ENCODE results near the gene MALRD1.

MALRD1 gene

DNA sequence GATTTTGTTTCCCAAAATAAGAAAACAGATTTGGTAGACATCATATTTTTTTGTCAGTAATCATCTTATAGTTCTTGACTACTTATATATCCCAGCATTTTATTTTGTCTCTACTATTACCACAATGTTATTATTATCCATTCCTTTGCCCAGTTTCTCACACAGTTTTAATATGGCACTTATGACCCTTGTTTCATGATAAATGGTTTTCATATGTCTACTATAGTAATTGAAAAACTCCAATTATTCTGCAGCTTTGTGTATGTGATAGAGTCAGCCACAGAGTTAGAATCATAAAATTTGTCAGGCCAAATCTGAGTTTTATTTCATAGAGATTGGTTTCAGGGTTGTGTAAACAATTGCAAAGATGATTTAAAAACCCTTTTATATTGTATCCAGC, 203.9 kb downstream of the MALRD1 start:
- no peak overlapping the region for H3K4me3 ChIP-seq (ENCODE audit: low read length)
- no peaks in the 10 kb centered on the region for H3K4me1 ChIP-seq (ENCODE audit: control insufficient read depth, insufficient read depth, low read length)

GRCh38 chr10:19256331-19256730, 207.7 kb downstream of the MALRD1 start:
- Histone ChIP-seq H3K27me3 (ENCODE audit: control insufficient read depth, insufficient read depth, low read length) (no peaks in the 10 kb centered on the region), H3K4me3 (ENCODE audit: low read length) (no peak overlapping the region), H3K27ac (ENCODE audit: low read depth, low read length) (no peak overlapping the region), H3K4me1 (ENCODE audit: control insufficient read depth, insufficient read depth, low read length) (no peaks in the 10 kb centered on the region), H3K9ac (ENCODE audit: low read length) (no peak overlapping the region), H3K36me3 (ENCODE audit: control insufficient read depth, insufficient read depth, low read length) (no peaks in the 10 kb centered on the region)

More for the DNA sequence above, 203.9 kb downstream of the MALRD1 start:
- H3K36me3 ChIP-seq (ENCODE audit: control insufficient read depth, insufficient read depth, low read length): no peaks in the 10 kb centered on the region
- no peak overlapping the region for H3K27ac ChIP-seq (ENCODE audit: low read depth, low read length)
- H3K27me3 ChIP-seq (ENCODE audit: control insufficient read depth, insufficient read depth, low read length): no peaks in the 10 kb centered on the region
- no peak overlapping the region for H3K9ac ChIP-seq (ENCODE audit: low read length)

- no peaks in the 10 kb centered on the region for H3K4me1 ChIP-seq (ENCODE audit: control insufficient read depth, insufficient read depth, low read length)
- no peak overlapping the region for H3K4me3 ChIP-seq (ENCODE audit: low read length)
- no peaks in the 10 kb centered on the region for H3K36me3 ChIP-seq (ENCODE audit: control insufficient read depth, insufficient read depth, low read length)
- no peak overlapping the region for H3K27ac ChIP-seq (ENCODE audit: low read depth, low read length)
- no peaks in the 10 kb centered on the region for H3K27me3 ChIP-seq (ENCODE audit: control insufficient read depth, insufficient read depth, low read length)
- H3K9ac ChIP-seq (ENCODE audit: low read length): no peak overlapping the region
Observed at GRCh38 chr10:19263262-19263661, 214.7 kb downstream of the MALRD1 start.

GRCh38 chr10:19283285-19283684, 234.7 kb downstream of the MALRD1 start:
- H3K4me1 ChIP-seq (ENCODE audit: control insufficient read depth, insufficient read depth, low read length): no peaks in the 10 kb centered on the region
- no peaks in the 10 kb centered on the region for H3K27me3 ChIP-seq (ENCODE audit: control insufficient read depth, insufficient read depth, low read length)
- no peak overlapping the region for H3K9ac ChIP-seq (ENCODE audit: low read length)
- H3K36me3 ChIP-seq (ENCODE audit: control insufficient read depth, insufficient read depth, low read length): no peaks in the 10 kb centered on the region
- no peak overlapping the region for H3K4me3 ChIP-seq (ENCODE audit: low read length)
- no peak overlapping the region for H3K27ac ChIP-seq (ENCODE audit: low read depth, low read length)

DNA sequence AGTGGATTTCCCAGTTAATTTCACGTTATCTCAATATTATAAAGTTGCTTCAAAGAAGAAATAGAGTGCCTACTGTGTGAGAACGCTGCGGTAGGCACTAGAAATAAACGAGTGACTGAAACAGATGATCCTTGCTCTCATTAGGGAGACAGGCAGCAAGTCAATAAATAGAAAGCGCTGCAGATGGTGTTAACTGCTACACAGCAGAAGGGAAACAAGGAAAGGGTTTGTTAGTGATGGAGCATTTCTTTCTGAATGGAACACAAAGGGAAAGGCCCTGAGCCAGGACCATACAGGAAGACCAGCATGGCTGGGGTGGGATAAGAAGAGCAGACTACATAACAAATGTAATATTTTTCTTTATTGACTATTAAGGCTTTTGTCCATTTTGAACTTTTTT, 235.2 kb downstream of the MALRD1 start:
- H3K27me3 ChIP-seq (ENCODE audit: control insufficient read depth, insufficient read depth, low read length): no peaks in the 10 kb centered on the region
- no peaks in the 10 kb centered on the region for H3K36me3 ChIP-seq (ENCODE audit: control insufficient read depth, insufficient read depth, low read length)
- no peak overlapping the region for H3K9ac ChIP-seq (ENCODE audit: low read length)
- no peaks in the 10 kb centered on the region for H3K4me1 ChIP-seq (ENCODE audit: control insufficient read depth, insufficient read depth, low read length)
- no peak overlapping the region for H3K27ac ChIP-seq (ENCODE audit: low read depth, low read length)
- H3K4me3 ChIP-seq (ENCODE audit: low read length): no peak overlapping the region

GRCh38 chr10:19290770-19291169, 242.2 kb downstream of the MALRD1 start:
- Histone ChIP-seq H3K27ac (ENCODE audit: low read depth, low read length) (no peak overlapping the region), H3K27me3 (ENCODE audit: control insufficient read depth, insufficient read depth, low read length) (no peaks in the 10 kb centered on the region), H3K9ac (ENCODE audit: low read length) (no peak overlapping the region), H3K36me3 (ENCODE audit: control insufficient read depth, insufficient read depth, low read length) (no peaks in the 10 kb centered on the region), H3K4me1 (ENCODE audit: control insufficient read depth, insufficient read depth, low read length) (no peaks in the 10 kb centered on the region), H3K4me3 (ENCODE audit: low read length) (no peak overlapping the region)

DNA sequence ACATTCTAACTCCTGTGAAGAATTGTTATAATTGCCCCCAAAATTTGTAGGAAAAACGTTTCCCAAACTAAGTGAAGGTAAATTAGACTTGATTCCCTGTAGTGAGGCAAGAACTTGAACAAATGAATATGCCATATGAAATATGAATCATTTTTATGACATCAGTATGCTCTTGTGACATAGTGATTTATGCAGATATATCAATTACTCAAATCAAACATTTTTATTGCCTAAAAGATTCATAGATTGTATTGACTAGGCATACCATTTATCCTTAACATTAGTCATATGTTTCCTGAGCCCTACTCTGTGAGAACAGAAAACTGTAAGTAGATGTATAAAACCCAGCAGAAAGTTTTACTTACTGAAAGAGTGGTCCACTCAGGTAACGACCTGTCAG, 245.6 kb downstream of the MALRD1 start:
- Histone ChIP-seq H3K27ac (ENCODE audit: low read depth, low read length) (no peak overlapping the region), H3K4me3 (ENCODE audit: low read length) (no peak overlapping the region), H3K27me3 (ENCODE audit: control insufficient read depth, insufficient read depth, low read length) (no peaks in the 10 kb centered on the region), H3K9ac (ENCODE audit: low read length) (no peak overlapping the region), H3K36me3 (ENCODE audit: control insufficient read depth, insufficient read depth, low read length) (no peaks in the 10 kb centered on the region), H3K4me1 (ENCODE audit: control insufficient read depth, insufficient read depth, low read length) (no peaks in the 10 kb centered on the region)

GRCh38 chr10:19299645-19300044, 251.0 kb downstream of the MALRD1 start:
- Histone ChIP-seq H3K27ac (ENCODE audit: low read depth, low read length) (no peak overlapping the region), H3K9ac (ENCODE audit: low read length) (no peak overlapping the region), H3K4me3 (ENCODE audit: low read length) (no peak overlapping the region), H3K4me1 (ENCODE audit: control insufficient read depth, insufficient read depth, low read length) (no peaks in the 10 kb centered on the region), H3K36me3 (ENCODE audit: control insufficient read depth, insufficient read depth, low read length) (no peaks in the 10 kb centered on the region), H3K27me3 (ENCODE audit: control insufficient read depth, insufficient read depth, low read length) (no peaks in the 10 kb centered on the region)

- H3K27me3 ChIP-seq (ENCODE audit: control insufficient read depth, insufficient read depth, low read length): no peaks in the 10 kb centered on the region
- H3K36me3 ChIP-seq (ENCODE audit: control insufficient read depth, insufficient read depth, low read length): no peaks in the 10 kb centered on the region
- H3K4me3 ChIP-seq (ENCODE audit: low read length): no peak overlapping the region
- no peak overlapping the region for H3K9ac ChIP-seq (ENCODE audit: low read length)
- H3K4me1 ChIP-seq (ENCODE audit: control insufficient read depth, insufficient read depth, low read length): no peaks in the 10 kb centered on the region
- H3K27ac ChIP-seq (ENCODE audit: low read depth, low read length): no peak overlapping the region
Observed at GRCh38 chr10:19302117-19302516, 253.5 kb downstream of the MALRD1 start.

GRCh38 chr10:19310066-19310465, 261.5 kb downstream of the MALRD1 start:
- H3K27me3 ChIP-seq (ENCODE audit: control insufficient read depth, insufficient read depth, low read length): no peaks in the 10 kb centered on the region
- no peak overlapping the region for H3K27ac ChIP-seq (ENCODE audit: low read depth, low read length)
- no peaks in the 10 kb centered on the region for H3K4me1 ChIP-seq (ENCODE audit: control insufficient read depth, insufficient read depth, low read length)
- H3K36me3 ChIP-seq (ENCODE audit: control insufficient read depth, insufficient read depth, low read length): no peaks in the 10 kb centered on the region
- H3K9ac ChIP-seq (ENCODE audit: low read length): no peak overlapping the region
- H3K4me3 ChIP-seq (ENCODE audit: low read length): no peak overlapping the region

DNA sequence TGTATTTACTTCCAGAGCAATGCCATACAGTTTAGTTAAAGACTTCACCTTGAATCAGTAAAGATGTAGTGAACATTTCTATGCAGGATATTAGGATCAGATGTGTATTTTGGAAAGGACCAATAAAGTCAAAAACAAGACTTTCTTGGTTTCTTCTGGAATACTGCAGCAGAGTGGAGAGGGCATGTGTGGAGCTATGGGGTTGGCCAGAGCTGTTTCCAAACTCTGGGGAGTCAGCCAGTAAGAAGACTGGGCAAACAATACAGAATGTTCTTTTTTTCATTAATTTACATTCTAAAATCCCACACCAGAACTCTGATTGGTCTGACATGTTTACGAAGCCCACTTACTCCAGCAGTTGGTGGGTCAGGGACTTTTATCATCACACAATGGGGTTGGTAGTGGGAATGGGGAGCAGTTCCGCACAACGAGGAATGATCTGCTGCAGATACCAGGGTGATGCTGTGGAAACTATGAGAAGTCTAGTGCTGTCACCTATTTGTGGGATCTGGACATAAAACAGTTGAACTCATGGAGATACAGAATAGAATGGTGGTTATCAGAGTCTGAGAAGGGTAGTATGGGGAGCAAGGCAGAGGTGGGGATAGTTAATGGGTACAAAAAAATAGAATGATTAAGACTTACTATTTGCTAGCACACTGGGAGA, 267.7 kb downstream of the MALRD1 start:
- no peak overlapping the region for H3K4me3 ChIP-seq (ENCODE audit: low read length)
- no peak overlapping the region for H3K9ac ChIP-seq (ENCODE audit: low read length)
- H3K36me3 ChIP-seq (ENCODE audit: control insufficient read depth, insufficient read depth, low read length): no peaks in the 10 kb centered on the region
- H3K27me3 ChIP-seq (ENCODE audit: control insufficient read depth, insufficient read depth, low read length): no peaks in the 10 kb centered on the region
- no peaks in the 10 kb centered on the region for H3K4me1 ChIP-seq (ENCODE audit: control insufficient read depth, insufficient read depth, low read length)
- no peak overlapping the region for H3K27ac ChIP-seq (ENCODE audit: low read depth, low read length)

DNA sequence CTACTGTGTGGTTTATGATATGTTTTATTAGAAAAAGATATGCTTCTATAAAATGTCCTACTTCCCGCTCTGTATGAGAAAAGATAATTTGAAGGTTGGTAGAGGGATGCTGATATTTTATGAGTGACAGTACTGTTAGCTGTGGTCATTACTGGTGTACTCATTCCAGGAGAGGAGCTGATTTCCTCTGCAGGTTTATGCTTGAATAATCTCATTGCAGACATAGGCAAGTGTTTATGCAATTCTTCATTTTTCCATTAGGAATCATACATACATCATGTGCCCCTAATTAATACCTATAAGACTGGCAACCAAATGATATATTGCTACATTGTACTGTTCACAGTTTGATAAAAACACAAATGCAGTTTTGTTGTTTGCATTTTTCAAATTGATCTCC, 269.4 kb downstream of the MALRD1 start:
- Histone ChIP-seq H3K27ac (ENCODE audit: low read depth, low read length) (no peak overlapping the region), H3K9ac (ENCODE audit: low read length) (no peak overlapping the region), H3K4me3 (ENCODE audit: low read length) (no peak overlapping the region), H3K27me3 (ENCODE audit: control insufficient read depth, insufficient read depth, low read length) (no peaks in the 10 kb centered on the region), H3K36me3 (ENCODE audit: control insufficient read depth, insufficient read depth, low read length) (no peaks in the 10 kb centered on the region), H3K4me1 (ENCODE audit: control insufficient read depth, insufficient read depth, low read length) (no peaks in the 10 kb centered on the region)

DNA sequence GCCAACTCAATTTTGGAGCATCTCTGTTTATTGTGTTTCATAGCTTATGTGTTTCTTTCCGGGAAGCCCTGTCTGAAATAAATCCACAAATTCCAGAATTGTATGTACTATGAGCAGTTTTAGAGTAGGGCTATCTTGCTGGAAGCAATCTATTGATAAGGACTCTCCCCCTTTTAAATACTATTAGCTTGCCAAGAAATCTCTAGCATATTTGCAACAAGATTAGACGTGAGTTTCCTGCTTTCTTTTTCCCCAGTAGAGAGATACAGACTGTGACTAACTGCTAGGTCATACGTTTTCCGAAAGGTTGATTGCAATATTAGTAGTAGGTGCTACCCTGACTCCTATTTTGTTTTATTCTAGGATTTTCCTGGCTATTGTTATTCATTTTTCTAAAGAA, 277.0 kb downstream of the MALRD1 start:
- no peak overlapping the region for H3K9ac ChIP-seq (ENCODE audit: low read length)
- H3K27me3 ChIP-seq (ENCODE audit: control insufficient read depth, insufficient read depth, low read length): no peaks in the 10 kb centered on the region

More for the DNA sequence above, 277.0 kb downstream of the MALRD1 start:
- Histone ChIP-seq H3K36me3 (ENCODE audit: control insufficient read depth, insufficient read depth, low read length) (no peaks in the 10 kb centered on the region), H3K4me1 (ENCODE audit: control insufficient read depth, insufficient read depth, low read length) (no peaks in the 10 kb centered on the region), H3K4me3 (ENCODE audit: low read length) (no peak overlapping the region), H3K27ac (ENCODE audit: low read depth, low read length) (no peak overlapping the region)

Measured in rectal smooth muscle tissue (tissue), 1 donor.